B cell (primary cell): ENCODE measurements around the gene KRTAP10-8.

ENCODE experiments used
- CTCF ChIP-seq: fragments of 200-600 bp; IDR thresholded peaks from one replicate; pipeline ENCODE4 v1.8.0; 2022; ENCODE audit warnings: antibody characterized with exemption, mild to moderate bottlenecking
- EZH2 ChIP-seq: IDR thresholded peaks from 2 replicates; pipeline ENCODE4 v1.6.1; 2012; ENCODE audit warnings: borderline replicate concordance, low read depth, mild to moderate bottlenecking, moderate library complexity, low read length; ENCODE audit not compliant: insufficient read depth, poor library complexity, severe bottlenecking

GRCh38 chr21:44615911-44616590 lies 4.2 kb downstream of the KRTAP10-8 start:
- TF ChIP-seq CTCF (no peak), EZH2 (no peak)
